Posterior cingulate gyrus (tissue), 11 donors: ENCODE measurements around the gene PSG11.
"Not testable (repeated sequence)": the region's sequence is repeated elsewhere in the genome, so short reads cannot be mapped to it uniquely, and the experiment has no call there.

Source experiments
- DNase-seq, 10 donors: peaks; one replicate each; pipeline versions ENCODE4 v3.0.0 to v3.0.0-alpha.2; 2020 to 2021; ENCODE audit warnings: mixed read lengths in 3 of 10
- intact Hi-C: fragments of 100-400 bp; cut with DNase I; formaldehyde crosslinking; loops from one replicate; pipeline ENCODE4 v1.15.1; 2023

The PSG11 gene

GRCh38 chr19:43026369-43026768 lies at the start of gene PSG11:
TSS of gene PSG11 (minus strand) at chr19:43026469. CDS start at chr19:43026372, 97 bp downstream.
- DNase-seq, intact Hi-C loops: not testable (repeated sequence)

- intact Hi-C loops = not testable (repeated sequence)
These were observed 36.1 kb upstream of the PSG11 start for GRCh38 chr19:43062418-43062817.

GRCh38 chr19:43061326-43061725 lies 35.1 kb upstream of the PSG11 start:
- DNase-seq, intact Hi-C loops: not testable (repeated sequence)

More at GRCh38 chr19:43062418-43062817, 36.1 kb upstream of the PSG11 start:
- not testable (repeated sequence) for DNase-seq

GRCh38 chr19:43060254-43060653 lies 34.0 kb upstream of the PSG11 start:
- intact Hi-C loops, DNase-seq: not testable (repeated sequence)

- intact Hi-C loops, DNase-seq: not testable (repeated sequence)
These were observed 33.2 kb upstream of the PSG11 start for GRCh38 chr19:43059482-43059881.

GRCh38 chr19:43058440-43058839 lies 32.2 kb upstream of the PSG11 start:
- intact Hi-C loops, DNase-seq: not testable (repeated sequence)

- intact Hi-C loops, DNase-seq: not testable (repeated sequence)
These were observed 21.7 kb upstream of the PSG11 start for GRCh38 chr19:43047966-43048365.

- DNase-seq, intact Hi-C loops: not testable (repeated sequence)
These were observed 20.3 kb upstream of the PSG11 start for GRCh38 chr19:43046578-43046977.

GRCh38 chr19:43043492-43044180 lies 17.4 kb upstream of the PSG11 start:
- intact Hi-C loops, DNase-seq: not testable (repeated sequence)

GRCh38 chr19:43031645-43032044 lies 5.4 kb upstream of the PSG11 start:
- DNase-seq, intact Hi-C loops: not testable (repeated sequence)

- no peak for DNase-seq
- intact Hi-C loops = no loop called here
These were observed 2.6 kb upstream of the PSG11 start for GRCh38 chr19:43028866-43029265.

GRCh38 chr19:43027985-43028384 lies 1.7 kb upstream of the PSG11 start:
- intact Hi-C loops = not testable (repeated sequence)

GRCh38 chr19:43027061-43027460 lies 792 bp upstream of the PSG11 start:
- intact Hi-C loops, DNase-seq: not testable (repeated sequence)

More at GRCh38 chr19:43027985-43028384, 1.7 kb upstream of the PSG11 start:
- not testable (repeated sequence) for DNase-seq

GRCh38 chr19:43022098-43022497 lies 4.2 kb downstream of the PSG11 start:
- DNase-seq, intact Hi-C loops: not testable (repeated sequence)

- intact Hi-C loops, DNase-seq: not testable (repeated sequence)
These were observed 4.6 kb downstream of the PSG11 start for GRCh38 chr19:43021629-43022028.

GRCh38 chr19:43019588-43019987 lies 6.7 kb downstream of the PSG11 start:
- DNase-seq, intact Hi-C loops: not testable (repeated sequence)

- intact Hi-C loops, DNase-seq: not testable (repeated sequence)
These were observed 20.4 kb downstream of the PSG11 start for GRCh38 chr19:43005841-43006240.

- DNase-seq, intact Hi-C loops: not testable (repeated sequence)
These were observed 21.4 kb downstream of the PSG11 start for GRCh38 chr19:43004846-43005245.

GRCh38 chr19:43003634-43004033 lies 22.6 kb downstream of the PSG11 start:
- intact Hi-C loops, DNase-seq: not testable (repeated sequence)

GRCh38 chr19:43002948-43003347 lies 23.3 kb downstream of the PSG11 start:
- intact Hi-C loops, DNase-seq: not testable (repeated sequence)

GRCh38 chr19:42996161-42996560 lies 30.1 kb downstream of the PSG11 start:
- intact Hi-C loops, DNase-seq: not testable (repeated sequence)

- intact Hi-C loops, DNase-seq: not testable (repeated sequence)
These were observed 34.2 kb downstream of the PSG11 start for GRCh38 chr19:42992029-42992604.
